Omental fat pad (tissue), 4 donors: ENCODE data around the gene TMEM121B. TPM values are rescaled to one million over a fixed set of nuclear protein-coding genes. Genes with fewer than 3 reads are reported as not detected.

Experiments
- ATAC-seq: fragments of 150-250 bp; one replicate; pipeline ENCODE4 v1.9.1; 2016; ENCODE audit warnings: mild to moderate bottlenecking, moderate library complexity; ENCODE audit not compliant: low FRiP score
- DNase-seq: peaks from one replicate; pipeline ENCODE4 v3.0.0-alpha.2; 2019; ENCODE audit warnings: low spot score
- CTCF ChIP-seq, 3 donors: fragments of 450-650 bp; IDR thresholded peaks; one replicate each; pipeline ENCODE4 v1.5.1; 2016 to 2017; ENCODE audit warnings: antibody characterized with exemption in 3 of 3, mild to moderate bottlenecking in 3 of 3, moderate library complexity in 2 of 3
- total RNA-seq, 4 donors: library from RNA; depleted of rRNA; stranded (reverse); fragments of >200 nt; gene quantifications; one replicate each; pipeline ENCODE4 v1.1.0, GENCODE V29; 2016

Gene TMEM121B
- total RNA-seq, 4 donors from 2014 or later: 0.46 to 1.4 (median 0.94) TPM

DNA sequence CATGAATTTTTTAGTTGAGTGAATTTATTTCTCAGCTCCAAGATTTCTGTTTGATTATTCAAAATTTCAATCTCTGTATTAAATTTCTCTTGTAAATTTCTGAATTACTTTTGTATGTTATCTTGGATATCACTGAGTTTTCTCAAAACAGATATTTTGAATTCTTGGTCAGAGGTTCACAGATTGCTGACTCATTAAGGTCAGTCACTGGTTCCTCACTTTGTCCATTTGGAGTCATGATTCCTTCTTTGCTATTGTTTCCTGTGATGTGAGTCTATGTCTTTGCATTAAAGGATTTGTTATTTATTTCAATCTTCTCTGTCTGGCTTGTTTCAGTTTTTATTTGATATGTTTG lies 46.5 kb downstream of the TMEM121B start:
- DNase-seq: no peak
- TF ChIP-seq CTCF (IDR thresholded peaks at IDR 0.05): no peak
- no peak for ATAC-seq

DNA sequence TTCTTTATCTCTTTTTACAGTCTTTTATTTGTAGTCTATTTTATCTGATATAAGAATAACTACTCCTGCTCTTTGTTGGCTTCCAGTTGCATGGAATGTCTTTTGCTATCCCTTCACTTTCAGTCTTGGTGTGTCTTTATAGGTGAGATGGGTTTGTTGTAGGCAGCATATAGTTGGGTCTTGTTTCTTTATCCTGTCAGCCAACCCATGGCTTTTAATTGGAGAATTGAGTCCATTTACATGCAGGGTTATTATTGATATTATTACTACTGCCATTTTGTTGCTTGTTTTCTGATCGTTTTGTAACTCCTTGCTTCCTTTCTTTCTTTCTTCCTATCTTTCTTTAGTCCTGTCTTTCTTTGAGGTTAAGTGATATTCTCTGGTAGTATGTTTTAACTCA lies 48.3 kb downstream of the TMEM121B start:
- DNase-seq (no peak), ATAC-seq (no peak)
- no peak for TF ChIP-seq CTCF (IDR thresholded peaks at IDR 0.05)

Other genes starting within 250 kb of the TMEM121B start
- not detected for gene GAB4, start 113.1 kb downstream of the TMEM121B start, total RNA-seq
- 10 to 100 TPM; 23.7 to 48.4 (median 31.0) TPM for gene IL17RA, start 36.4 kb downstream of the TMEM121B start, total RNA-seq
- 10 to 100 TPM; 32.9 to 60.7 (median 36.7) TPM for gene HDHD5, start 37.9 kb upstream of the TMEM121B start, total RNA-seq
- 10 to 100 TPM; 11.6 to 40.1 (median 16.3) TPM for gene ADA2, start 98.1 kb upstream of the TMEM121B start, total RNA-seq
- 1 to 10 TPM in 1 of 4 donors, under 1 TPM in 3; 0.24 to 3.9 (median 0.70) TPM for gene CECR2, start 248.1 kb upstream of the TMEM121B start, total RNA-seq